Smooth muscle cell (in vitro differentiated cells): ENCODE data around the gene PLXDC1. TPM values are rescaled to one million over a fixed set of nuclear protein-coding genes. Genes with fewer than 3 reads are reported as not detected.

ENCODE experiments used
- DNase-seq: peaks from one replicate; lab custom pipeline; 2025; ENCODE audit not compliant: unreplicated experiment; lab: John Stamatoyannopoulos, UW
- H2AFZ ChIP-seq: fragments of 200-600 bp; sonication (generic); 2 replicates; pipeline ENCODE4 v1.6.0; 2016; ENCODE audit warnings: antibody characterized with exemption, low read depth, mild to moderate bottlenecking
- H3F3A ChIP-seq: fragments of 200-600 bp; sonication (generic); 2 replicates; pipeline ENCODE4 v1.6.0; 2017; ENCODE audit warnings: antibody characterized with exemption, low read depth
- H3K27ac ChIP-seq: fragments of 200-600 bp; sonication (generic); 2 replicates; pipeline ENCODE4 v1.5.1; 2016; ENCODE audit warnings: low read depth, mild to moderate bottlenecking
- H3K27me3 ChIP-seq: fragments of 200-600 bp; sonication (generic); 2 replicates; pipeline ENCODE4 v1.6.1; 2016; ENCODE audit warnings: low read depth, mild to moderate bottlenecking
- H3K36me3 ChIP-seq: fragments of 200-600 bp; sonication (generic); 2 replicates; pipeline ENCODE4 v1.5.1; 2016; ENCODE audit warnings: low read depth
- H3K4me1 ChIP-seq: fragments of 200-600 bp; sonication (generic); 2 replicates; pipeline ENCODE4 v1.5.1; 2016; ENCODE audit warnings: low read depth
- H3K4me2 ChIP-seq: fragments of 200-600 bp; sonication (generic); 2 replicates; pipeline ENCODE4 v1.6.0; 2016; ENCODE audit warnings: mild to moderate bottlenecking
- H3K4me3 ChIP-seq: fragments of 200-600 bp; sonication (generic); 2 replicates; pipeline ENCODE4 v1.5.1; 2016; ENCODE audit warnings: mild to moderate bottlenecking
- H3K79me2 ChIP-seq: fragments of 200-600 bp; sonication (generic); 2 replicates; pipeline ENCODE4 v1.6.0; 2016; ENCODE audit warnings: low read depth, mild to moderate bottlenecking
- H3K9ac ChIP-seq: fragments of 200-600 bp; sonication (generic); 2 replicates; pipeline ENCODE4 v1.6.0; 2016; ENCODE audit warnings: low read depth
- H3K9me3 ChIP-seq: fragments of 200-600 bp; sonication (generic); replicated peaks from 2 replicates; pipeline ENCODE4 v1.5.1; 2016; ENCODE audit warnings: low read depth
- H4K20me1 ChIP-seq: fragments of 200-600 bp; sonication (generic); 2 replicates; pipeline ENCODE4 v1.6.0; 2016; ENCODE audit warnings: low read depth
- CTCF ChIP-seq: fragments of 200-600 bp; sonication (generic); IDR thresholded peaks from 2 replicates; pipeline ENCODE4 v1.5.1; 2017; ENCODE audit warnings: borderline replicate concordance, mild to moderate bottlenecking, antibody characterized with exemption; ENCODE audit not compliant: insufficient read depth, poor library complexity, severe bottlenecking
- WGBS: methylation state at CpG from one replicate; pipeline ENCODE4 v1.1.7; 2016; ENCODE audit warnings: low lambda C conversion rate; 5-methylcytosine and 5-hydroxymethylcytosine counted together
- polyA plus RNA-seq: library from polyadenylated mRNA; unstranded; fragments of >200 nt; fragmentation: Nextera tagmentation; extraction: Ambion mirVana; gene quantifications from 2 replicates; pipeline ENCODE4 v1.2.1, GENCODE V29; 2016
- total RNA-seq: library from RNA; depleted of rRNA; stranded (reverse); fragments of >200 nt; gene quantifications from 2 replicates; pipeline ENCODE4 v1.2.3, GENCODE V29; 2014

The PLXDC1 gene
- total and polyA plus RNA-seq, 2 experiments from 2014 or later = 17.4 to 18.5 TPM

GRCh38 chr17:39178536-39178935, 27.1 kb upstream of the PLXDC1 start:
- H3F3A ChIP-seq = no peaks in the 10 kb centered on the region
- TF ChIP-seq CTCF = no peak
- no peak for DNase-seq
- H2AFZ ChIP-seq = no peak overlapping the region
- peaks cover 12% of the 10 kb centered on the region for H4K20me1 ChIP-seq
- 54% methylated on average over 4 of the region's 4 CpGs for WGBS
- no peaks in the 10 kb centered on the region for H3K4me1 ChIP-seq
- H3K4me2 ChIP-seq = no peak overlapping the region
- H3K9me3 ChIP-seq = no peaks in the 10 kb centered on the region
- no peak overlapping the region for H3K9ac ChIP-seq
- no peaks in the 10 kb centered on the region for H3K27me3 ChIP-seq
- peaks cover 4% of the 10 kb centered on the region for H3K36me3 ChIP-seq
- no peaks in the 10 kb centered on the region for H3K79me2 ChIP-seq
- H3K4me3 ChIP-seq = no peak overlapping the region
- H3K27ac ChIP-seq = peak overlapping the region; percentile 47

GRCh38 chr17:39177256-39177655, 25.8 kb upstream of the PLXDC1 start:
- 86% methylated on average over 12 of the region's 12 CpGs for WGBS
- no peaks in the 10 kb centered on the region for H3K36me3 ChIP-seq
- H3K4me3 ChIP-seq = no peak overlapping the region
- H3K27ac ChIP-seq = no peak overlapping the region
- H3K79me2 ChIP-seq = no peaks in the 10 kb centered on the region
- no peaks in the 10 kb centered on the region for H3K9me3 ChIP-seq
- no peaks in the 10 kb centered on the region for H3K27me3 ChIP-seq
- no peaks in the 10 kb centered on the region for H3F3A ChIP-seq
- TF ChIP-seq CTCF = no peak
- no peak overlapping the region for H3K9ac ChIP-seq
- DNase-seq = no peak
- no peaks in the 10 kb centered on the region for H3K4me1 ChIP-seq
- no peak overlapping the region for H3K4me2 ChIP-seq
- no peak overlapping the region for H2AFZ ChIP-seq
- H4K20me1 ChIP-seq = peaks cover 12% of the 10 kb centered on the region

- no peak for DNase-seq
- Histone ChIP-seq H3F3A (no peaks in the 10 kb centered on the region), H4K20me1 (peaks cover 12% of the 10 kb centered on the region), H3K4me2 (no peak overlapping the region), H3K9ac (no peak overlapping the region), H3K27ac (no peak overlapping the region), H3K79me2 (no peaks in the 10 kb centered on the region), H3K36me3 (no peaks in the 10 kb centered on the region), H3K4me3 (no peak overlapping the region), H3K27me3 (no peaks in the 10 kb centered on the region), H2AFZ (no peak overlapping the region), H3K4me1 (no peaks in the 10 kb centered on the region), H3K9me3 (no peaks in the 10 kb centered on the region)
- TF ChIP-seq CTCF = no peak
- 74% methylated on average over 10 of the region's 10 CpGs for WGBS
Observed at GRCh38 chr17:39175695-39176093, 24.3 kb upstream of the PLXDC1 start.

GRCh38 chr17:39174920-39175694, 23.7 kb upstream of the PLXDC1 start:
- Histone ChIP-seq H4K20me1 (peaks cover 12% of the 10 kb centered on the region), H3K79me2 (no peaks in the 10 kb centered on the region), H3K27ac (no peak overlapping the region), H3K9ac (no peak overlapping the region), H3K4me2 (no peak overlapping the region), H3K4me3 (no peak overlapping the region), H3K27me3 (no peaks in the 10 kb centered on the region), H2AFZ (no peak overlapping the region), H3F3A (no peaks in the 10 kb centered on the region), H3K9me3 (no peaks in the 10 kb centered on the region), H3K4me1 (no peaks in the 10 kb centered on the region), H3K36me3 (no peaks in the 10 kb centered on the region)
- 76% methylated on average over 27 of the region's 35 CpGs for WGBS
- TF ChIP-seq CTCF = peak; percentile 77
- DNase-seq = peak; percentile 14
